GM21737 (cell line): ENCODE measurements around the gene UBASH3B.
"Not testable (repeated sequence)": the region's sequence is repeated elsewhere in the genome, so short reads cannot be mapped to it uniquely, and the experiment has no call there.

Source experiments
- ATAC-seq: cut with Tn5 transposase; IDR thresholded peaks from one replicate; pipeline ENCODE4 v1.9.1; 2021; ENCODE audit warnings: mild to moderate bottlenecking, moderate library complexity; ENCODE audit not compliant: unreplicated experiment

Gene UBASH3B

GRCh38 chr11:122727101-122727929 is 71.8 kb downstream of the UBASH3B start:
- no peak for ATAC-seq

GRCh38 chr11:122728561-122728960 is 73.0 kb downstream of the UBASH3B start:
- no peak for ATAC-seq

- ATAC-seq = no peak
These were observed 73.6 kb downstream of the UBASH3B start for GRCh38 chr11:122729139-122729538.

- ATAC-seq = not testable (repeated sequence)
These were observed 75.2 kb downstream of the UBASH3B start for GRCh38 chr11:122730694-122731093.

- ATAC-seq = no peak
These were observed 76.0 kb downstream of the UBASH3B start for GRCh38 chr11:122731500-122731913.

GRCh38 chr11:122732342-122733315 is 77.1 kb downstream of the UBASH3B start:
- no peak for ATAC-seq

GRCh38 chr11:122733318-122733717 is 77.8 kb downstream of the UBASH3B start:
- no peak for ATAC-seq

GRCh38 chr11:122734848-122735496 is 79.5 kb downstream of the UBASH3B start:
- no peak for ATAC-seq

- no peak for ATAC-seq
These were observed 82.6 kb downstream of the UBASH3B start for GRCh38 chr11:122737951-122738693.

- no peak for ATAC-seq
These were observed 86.2 kb downstream of the UBASH3B start for GRCh38 chr11:122741613-122742300.

- ATAC-seq = no peak
These were observed 86.9 kb downstream of the UBASH3B start for GRCh38 chr11:122742301-122743018.

- ATAC-seq = no peak
These were observed 87.7 kb downstream of the UBASH3B start for GRCh38 chr11:122743097-122743741.

- peak; percentile 33 for ATAC-seq
These were observed 88.4 kb downstream of the UBASH3B start for GRCh38 chr11:122743949-122744348.

GRCh38 chr11:122744357-122744756 is 88.8 kb downstream of the UBASH3B start:
- no peak for ATAC-seq

- ATAC-seq = no peak
These were observed 89.6 kb downstream of the UBASH3B start for GRCh38 chr11:122745111-122745510.

GRCh38 chr11:122746050-122746478 is 90.5 kb downstream of the UBASH3B start:
- ATAC-seq = peak; percentile 79

GRCh38 chr11:122746611-122747244 is 91.2 kb downstream of the UBASH3B start:
- ATAC-seq = no peak

GRCh38 chr11:122747351-122747781 is 91.8 kb downstream of the UBASH3B start:
- ATAC-seq = no peak
